SK-N-SH (cell line): ENCODE data around the gene LPCAT3.
"Not testable (repeated sequence)": the region's sequence is repeated elsewhere in the genome, so short reads cannot be mapped to it uniquely, and the experiment has no call there.

ENCODE experiments used
- CTCF ChIP-seq: fragments of 200-600 bp; sonication (generic); IDR thresholded peaks from 2 replicates; pipeline ENCODE4 v1.6.1; 2017; ENCODE audit warnings: antibody characterized with exemption, mild to moderate bottlenecking, moderate library complexity
- EZH2phosphoT487 ChIP-seq: fragments of 200-600 bp; sonication (generic); IDR thresholded peaks from 2 replicates; pipeline ENCODE4 v1.6.1; 2017; ENCODE audit warnings: low read depth, mixed run types, mild to moderate bottlenecking, antibody characterized with exemption, moderate library complexity, borderline replicate concordance
- FOSL2 ChIP-seq: IDR thresholded peaks from 2 replicates; pipeline ENCODE4 v1.4.0; 2012; ENCODE audit warnings: low read depth, mild to moderate bottlenecking, moderate library complexity, borderline replicate concordance
- FOXM1 ChIP-seq: IDR thresholded peaks from 2 replicates; pipeline ENCODE4 v1.4.0; 2012; ENCODE audit warnings: low read depth, mild to moderate bottlenecking
- IRF3 ChIP-seq: fragments of 150-350 bp; IDR thresholded peaks from 2 replicates; pipeline ENCODE4 v1.6.1; 2016; ENCODE audit warnings: mild to moderate bottlenecking, low read depth, low read length
- RFX5 ChIP-seq: IDR thresholded peaks from 2 replicates; pipeline ENCODE4 v1.6.1; 2012; ENCODE audit warnings: mild to moderate bottlenecking, improper control_type of control experiment, low read length
- SIN3A ChIP-seq: IDR thresholded peaks from 2 replicates; pipeline ENCODE4 v1.6.1; 2012; ENCODE audit warnings: low read depth, mild to moderate bottlenecking, low read length, moderate library complexity, borderline replicate concordance
- SMC3 ChIP-seq: IDR thresholded peaks from 2 replicates; pipeline ENCODE4 v1.6.1; 2012; ENCODE audit warnings: low read depth, low read length, improper control_type of control experiment
- TAF1 ChIP-seq: IDR thresholded peaks from 2 replicates; pipeline ENCODE4 v1.6.1; 2012; ENCODE audit warnings: low read depth, mild to moderate bottlenecking, low read length, moderate library complexity, borderline replicate concordance
- USF2 ChIP-seq: fragments of 150-350 bp; IDR thresholded peaks from 2 replicates; pipeline ENCODE4 v1.6.1; 2017; ENCODE audit warnings: antibody characterized with exemption, low read length, low read depth, borderline replicate concordance
- TF ChIP-seq, protein P1 (sequence below): IDR thresholded peaks from 2 replicates; pipeline ENCODE4; 2012

DNA sequence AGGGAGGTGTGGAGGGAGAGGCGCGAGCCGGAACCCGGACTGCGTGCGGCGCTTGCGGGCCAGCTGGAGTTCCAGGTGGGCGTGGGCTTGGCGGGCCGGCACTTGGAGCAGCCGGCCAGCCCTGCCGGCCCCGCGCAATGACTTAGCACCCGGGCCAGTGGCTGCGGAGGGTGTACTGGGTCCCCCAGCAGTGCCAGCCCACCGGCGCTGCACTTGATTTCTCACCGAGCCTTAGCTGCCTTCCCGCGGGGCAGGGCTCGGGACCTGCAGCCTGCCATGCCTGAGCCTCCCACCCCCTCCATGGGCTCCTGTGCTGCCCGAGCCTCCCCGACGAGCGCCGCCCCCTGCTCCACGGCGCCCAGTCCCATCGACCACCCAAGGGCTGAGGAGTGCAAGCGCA is 19.1 kb upstream of the LPCAT3 start:
- TF ChIP-seq USF2, SMC3, FOSL2, TAF1, IRF3, CTCF, FOXM1, EZH2phosphoT487, RFX5, SIN3A: not testable (repeated sequence)
- TF ChIP-seq, protein P1, sequence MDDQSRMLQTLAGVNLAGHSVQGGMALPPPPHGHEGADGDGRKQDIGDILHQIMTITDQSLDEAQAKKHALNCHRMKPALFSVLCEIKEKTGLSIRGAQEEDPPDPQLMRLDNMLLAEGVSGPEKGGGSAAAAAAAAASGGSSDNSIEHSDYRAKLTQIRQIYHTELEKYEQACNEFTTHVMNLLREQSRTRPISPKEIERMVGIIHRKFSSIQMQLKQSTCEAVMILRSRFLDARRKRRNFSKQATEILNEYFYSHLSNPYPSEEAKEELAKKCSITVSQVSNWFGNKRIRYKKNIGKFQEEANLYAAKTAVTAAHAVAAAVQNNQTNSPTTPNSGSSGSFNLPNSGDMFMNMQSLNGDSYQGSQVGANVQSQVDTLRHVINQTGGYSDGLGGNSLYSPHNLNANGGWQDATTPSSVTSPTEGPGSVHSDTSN = not testable (repeated sequence)
